HepG2 (cell line): ENCODE data around the gene GDPD4. TPM values are rescaled to one million over a fixed set of nuclear protein-coding genes. Genes with fewer than 3 reads are reported as not detected.

Experiments
- ATAC-seq: fragments of 200-7000 bp; cut with Tn5 transposase; 3 replicates; pipeline ENCODE4 v1.9.1; 2020; ENCODE audit warnings: mild to moderate bottlenecking, moderate library complexity
- BruUV-seq: library from RNA; stranded (reverse); fragments of 400-500 nt; replicated peaks from 2 replicates; lab custom pipeline; 2021; lab: Mats Ljungman, UMichigan
- CTCF ChIA-PET: fragments of 300-600 bp; formaldehyde crosslinking; extraction: SDS; loops from one replicate; lab custom pipeline; 2021; ENCODE audit warnings: low total read pairs, inconsistent platforms, low intra/inter-chr PET ratio; lab: Yijun Ruan, JAX
- POLR2A ChIA-PET: fragments of 350-600 bp; sonication (Branson Sonifier 250); formaldehyde crosslinking; loops from one replicate; lab custom pipeline; 2020; ENCODE audit warnings: antibody characterized with exemption, inconsistent platforms; lab: Yijun Ruan, JAX
- DNase-seq: peaks from one replicate; pipeline ENCODE4 v3.0.0-alpha.2; 2015; ENCODE audit warnings: low spot score
- FAIRE-seq: peaks from 3 replicates; lab custom pipeline; 2011; peaks lifted over from hg19 to GRCh38; lab: Jason Lieb, UNC
- H2AFZ ChIP-seq: one replicate; pipeline ENCODE4 v1.6.1; 2011; ENCODE audit warnings: low read length, inconsistent platforms
- H3K27ac ChIP-seq: fragments of 300-600 bp; 3 replicates; pipeline ENCODE4 v1.8.0; 2011; ENCODE audit warnings: mixed run types, mild to moderate bottlenecking, mixed read lengths, low read length, inconsistent platforms; ENCODE audit not compliant: insufficient read depth; ENCODE audit errors: extremely low read length
- H3K27me3 ChIP-seq, 2 experiments: fragments of 200-600 bp in 1 of 2; 2 replicates in 1 of 2; 3 replicates in 1 of 2; pipeline versions ENCODE4 v1.6.0 to v1.8.0; 2011; ENCODE audit warnings: low read length in 2 of 2, mild to moderate bottlenecking in 2 of 2, moderate library complexity in 2 of 2, inconsistent platforms in 1 of 2; ENCODE audit not compliant: insufficient read depth in 2 of 2, control insufficient read depth in 1 of 2
- H3K36me3 ChIP-seq, 2 experiments: fragments of 200-600 bp in 1 of 2; replicated peaks in 1 of 2; 2 replicates in 1 of 2; 3 replicates in 1 of 2; pipeline versions ENCODE4 v1.5.1 to v1.8.0; 2011; ENCODE audit warnings: low read length in 2 of 2, inconsistent platforms in 1 of 2; ENCODE audit not compliant: insufficient read depth in 2 of 2, control insufficient read depth in 1 of 2
- H3K4me1 ChIP-seq: 2 replicates; pipeline ENCODE4 v1.5.1; 2012; ENCODE audit warnings: low read length, inconsistent platforms; ENCODE audit not compliant: insufficient read depth
- H3K4me2 ChIP-seq: 2 replicates; pipeline ENCODE4 v1.6.0; 2011; ENCODE audit warnings: low read depth, low read length, inconsistent platforms
- H3K4me3 ChIP-seq, 3 experiments: fragments of 200-600 bp in 1 of 3; sonication (generic), shearing (Covaris generic) in 1 of 3; replicated peaks in 1 of 3; 2 replicates each; pipeline ENCODE4 v1.5.1; 2011 to 2016; ENCODE audit warnings: low read length in 3 of 3, inconsistent platforms in 2 of 3, low read depth in 2 of 3, mild to moderate bottlenecking in 2 of 3, control low read depth in 1 of 3, mixed read lengths in 1 of 3; ENCODE audit not compliant: insufficient read depth in 1 of 3
- H3K79me2 ChIP-seq: one replicate; pipeline ENCODE4 v1.6.1; 2011; ENCODE audit warnings: low read length, inconsistent platforms; ENCODE audit not compliant: insufficient read depth
- H3K9ac ChIP-seq: 2 replicates; pipeline ENCODE4 v1.6.0; 2011; ENCODE audit warnings: mild to moderate bottlenecking, low read depth, low read length, inconsistent platforms; ENCODE audit not compliant: insufficient read depth
- H3K9me3 ChIP-seq: 2 replicates; pipeline ENCODE4 v1.5.1; 2012; ENCODE audit warnings: mild to moderate bottlenecking, low read length
- H4K20me1 ChIP-seq: 2 replicates; pipeline ENCODE4 v1.6.0; 2011; ENCODE audit warnings: inconsistent platforms, mild to moderate bottlenecking, low read length, moderate library complexity; ENCODE audit not compliant: insufficient read depth
- EED ChIP-seq: sonication (generic); formaldehyde crosslinking; IDR thresholded peaks from 2 replicates; pipeline ENCODE4 v1.5.0; 2020; ENCODE audit warnings: mild to moderate bottlenecking, missing genetic modification reagents
- HNRNPUL1 ChIP-seq: fragments of 200-400 bp; formaldehyde crosslinking; IDR thresholded peaks from 2 replicates; pipeline ENCODE4 v1.6.1; 2017; ENCODE audit warnings: low read depth, mild to moderate bottlenecking, low read length, moderate library complexity
- KAT7 ChIP-seq: IDR thresholded peaks from 2 replicates; pipeline ENCODE4 v1.6.1; 2018; ENCODE audit warnings: borderline replicate concordance, missing compliant biosample characterization
- KDM5A ChIP-seq: fragments of 200-600 bp; sonication (generic); IDR thresholded peaks from 2 replicates; pipeline ENCODE4 v1.7.0; 2018; ENCODE audit warnings: antibody characterized with exemption, mild to moderate bottlenecking, low read length, borderline replicate concordance
- MAF1 ChIP-seq: sonication (generic); formaldehyde crosslinking; IDR thresholded peaks from 2 replicates; pipeline ENCODE4 v1.5.0; 2020; ENCODE audit warnings: missing genetic modification reagents, borderline replicate concordance
- NAIF1 ChIP-seq: sonication (generic); formaldehyde crosslinking; IDR thresholded peaks from 2 replicates; pipeline ENCODE4 v1.5.0; 2020; ENCODE audit warnings: mild to moderate bottlenecking, missing genetic modification reagents, borderline replicate concordance
- NPAS2 ChIP-seq: sonication (generic); formaldehyde crosslinking; IDR thresholded peaks from 2 replicates; pipeline ENCODE4 v1.8.0; 2022; ENCODE audit warnings: mild to moderate bottlenecking, missing genetic modification reagents, borderline replicate concordance
- REXO4 ChIP-seq: sonication (generic); formaldehyde crosslinking; IDR thresholded peaks from 2 replicates; pipeline ENCODE4 v1.8.0; 2022; ENCODE audit warnings: missing genetic modification reagents, mild to moderate bottlenecking, borderline replicate concordance
- ZFP91 ChIP-seq: sonication (generic); formaldehyde crosslinking; IDR thresholded peaks from 2 replicates; pipeline ENCODE4 v1.9.0; 2022; ENCODE audit warnings: missing genetic modification reagents, mild to moderate bottlenecking, borderline replicate concordance
- ZNF234 ChIP-seq: sonication (generic); formaldehyde crosslinking; conservative IDR thresholded peaks from 2 replicates; pipeline ENCODE4 v1.5.1; 2020; ENCODE audit warnings: mild to moderate bottlenecking, missing genetic modification reagents
- ZNF3 ChIP-seq: IDR thresholded peaks from 2 replicates; pipeline ENCODE4 v1.7.0; 2017; ENCODE audit warnings: inconsistent platforms
- ZNF362 ChIP-seq: sonication (generic); formaldehyde crosslinking; IDR thresholded peaks from 2 replicates; pipeline ENCODE4 v1.4.0; 2020; ENCODE audit warnings: missing genetic modification reagents, mild to moderate bottlenecking, borderline replicate concordance
- ZNF572 ChIP-seq: sonication (generic); formaldehyde crosslinking; IDR thresholded peaks from 2 replicates; pipeline ENCODE4 v1.5.1; 2020; ENCODE audit warnings: mild to moderate bottlenecking, missing genetic modification reagents
- ZNF788 ChIP-seq: sonication (generic); formaldehyde crosslinking; IDR thresholded peaks from 2 replicates; pipeline ENCODE4 v1.5.0; 2020; ENCODE audit warnings: mild to moderate bottlenecking, missing genetic modification reagents, borderline replicate concordance
- ZNF883 ChIP-seq: sonication (generic); formaldehyde crosslinking; IDR thresholded peaks from 2 replicates; pipeline ENCODE4 v1.5.1; 2020; ENCODE audit warnings: mild to moderate bottlenecking, missing genetic modification reagents; ENCODE audit errors: not compliant biosample characterization
- WGBS: methylation state at CpG from one replicate; pipeline ENCODE4 v1.1.6; 2017; ENCODE audit warnings: low lambda C conversion rate; 5-methylcytosine and 5-hydroxymethylcytosine counted together
- in situ Hi-C: cut with HindIII; loops from 2 replicates; pipeline ENCODE4 v1.10.0; 2017; ENCODE audit warnings: low pct_unique_long_range_greater_than_20kb; ENCODE audit not compliant: extremely low pct_ligation_motif_present
- intact Hi-C: fragments of 100-400 bp; cut with micrococcal nuclease; formaldehyde crosslinking; loops from one replicate; pipeline ENCODE4 v1.10.0; 2022; ENCODE audit not compliant: unreplicated experiment
- polyA plus RNA-seq, 8 experiments: library from polyadenylated mRNA; depleted of rRNA in 3 of 8; stranded (reverse) in 7 of 8; unstranded in 1 of 8; fragments of >200 nt; fragmentation: Illumina TruSeq in 4 of 8; extraction: Trizol in 4 of 8; gene quantifications; 2 replicates each; pipeline versions ENCODE4 v1.2.1 to v1.2.3, GENCODE V29; 2011 to 2016; ENCODE audit warnings: low read depth in 4 of 8, missing spikeins in 1 of 8, mixed read lengths in 1 of 8; ENCODE audit not compliant: insufficient read depth in 1 of 8
- total RNA-seq, 5 experiments: library from RNA; depleted of rRNA; stranded (reverse); fragments of >200 nt; fragmentation: Illumina TruSeq; extraction: Trizol; gene quantifications; 2 replicates each; pipeline ENCODE4 v1.2.3, GENCODE V29; 2016; ENCODE audit warnings: low read depth in 1 of 5
- TF ChIP-seq, protein P1 (sequence below): IDR thresholded peaks from 2 replicates; pipeline ENCODE4 v1.6.1; 2016; ENCODE audit warnings: missing genetic modification reagents, missing compliant biosample characterization
- TF ChIP-seq, protein P2 (sequence below): sonication (generic); formaldehyde crosslinking; IDR thresholded peaks from 2 replicates; pipeline ENCODE4 v1.9.0; 2021; ENCODE audit warnings: missing genetic modification reagents, borderline replicate concordance

Gene GDPD4
- total and polyA plus RNA-seq, 2 of the 13 experiments (the other 11 are each of a cell fraction or from before 2014, with no cell fraction given), result not detected

GRCh38 chr11:77340501-77340900 lies 39.0 kb upstream of the GDPD4 start:
- intact Hi-C loops (no loop called here), in situ Hi-C loops (no loop called here)
- Histone ChIP-seq H3K4me3 (no peak overlapping the region), H3K9ac (no peak overlapping the region), H3K27ac (no peak overlapping the region), H3K36me3 (no peaks in the 10 kb centered on the region), H3K79me2 (no peaks in the 10 kb centered on the region), H3K4me2 (no peak overlapping the region), H2AFZ (no peak overlapping the region), H3K4me1 (no peaks in the 10 kb centered on the region), H3K9me3 (no peaks in the 10 kb centered on the region), H3K27me3 (no peaks in the 10 kb centered on the region; a peak in 1 of 5 replicates), H4K20me1 (no peaks in the 10 kb centered on the region)
- no peak for FAIRE-seq
- ChIA-PET CTCF (no interaction called here), POLR2A (no interaction called here)
- ATAC-seq, result no peak
- WGBS, result 39% methylated on average over 3 of the region's 3 CpGs
- DNase-seq, result no peak
- no TSS peak for BruUV-seq
- TF ChIP-seq, protein P1, sequence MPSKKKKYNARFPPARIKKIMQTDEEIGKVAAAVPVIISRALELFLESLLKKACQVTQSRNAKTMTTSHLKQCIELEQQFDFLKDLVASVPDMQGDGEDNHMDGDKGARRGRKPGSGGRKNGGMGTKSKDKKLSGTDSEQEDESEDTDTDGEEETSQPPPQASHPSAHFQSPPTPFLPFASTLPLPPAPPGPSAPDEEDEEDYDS, result no peak
- TF ChIP-seq ZFP91 (CRISPR knock-in tag), result no peak
- no peak for TF ChIP-seq MAF1 (CRISPR knock-in tag)
- no peak for TF ChIP-seq ZNF362 (CRISPR knock-in tag)
- no peak for TF ChIP-seq EED (CRISPR knock-in tag)
- TF ChIP-seq KDM5A, result no peak
- TF ChIP-seq ZNF3 (CRISPR knock-in tag), result no peak
- TF ChIP-seq ZNF234 (CRISPR knock-in tag), result no peak
- TF ChIP-seq ZNF572 (CRISPR knock-in tag), result no peak
- TF ChIP-seq, protein P2, sequence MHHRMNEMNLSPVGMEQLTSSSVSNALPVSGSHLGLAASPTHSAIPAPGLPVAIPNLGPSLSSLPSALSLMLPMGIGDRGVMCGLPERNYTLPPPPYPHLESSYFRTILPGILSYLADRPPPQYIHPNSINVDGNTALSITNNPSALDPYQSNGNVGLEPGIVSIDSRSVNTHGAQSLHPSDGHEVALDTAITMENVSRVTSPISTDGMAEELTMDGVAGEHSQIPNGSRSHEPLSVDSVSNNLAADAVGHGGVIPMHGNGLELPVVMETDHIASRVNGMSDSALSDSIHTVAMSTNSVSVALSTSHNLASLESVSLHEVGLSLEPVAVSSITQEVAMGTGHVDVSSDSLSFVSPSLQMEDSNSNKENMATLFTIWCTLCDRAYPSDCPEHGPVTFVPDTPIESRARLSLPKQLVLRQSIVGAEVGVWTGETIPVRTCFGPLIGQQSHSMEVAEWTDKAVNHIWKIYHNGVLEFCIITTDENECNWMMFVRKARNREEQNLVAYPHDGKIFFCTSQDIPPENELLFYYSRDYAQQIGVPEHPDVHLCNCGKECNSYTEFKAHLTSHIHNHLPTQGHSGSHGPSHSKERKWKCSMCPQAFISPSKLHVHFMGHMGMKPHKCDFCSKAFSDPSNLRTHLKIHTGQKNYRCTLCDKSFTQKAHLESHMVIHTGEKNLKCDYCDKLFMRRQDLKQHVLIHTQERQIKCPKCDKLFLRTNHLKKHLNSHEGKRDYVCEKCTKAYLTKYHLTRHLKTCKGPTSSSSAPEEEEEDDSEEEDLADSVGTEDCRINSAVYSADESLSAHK (CRISPR knock-in tag), result no peak
- TF ChIP-seq REXO4 (CRISPR knock-in tag), result no peak
- TF ChIP-seq ZNF788, result no peak
- TF ChIP-seq NPAS2 (CRISPR knock-in tag), result no peak
- TF ChIP-seq NAIF1 (CRISPR knock-in tag), result no peak
- no peak for TF ChIP-seq HNRNPUL1
- no peak for TF ChIP-seq KAT7 (CRISPR knock-in tag)
- TF ChIP-seq ZNF883, result no peak
- TF ChIP-seq, all 625 proteins: peak for 0
